IMR-90 (cell line): ENCODE results near the gene FHL2. TPM values are rescaled to one million over a fixed set of nuclear protein-coding genes. Genes with fewer than 3 reads are reported as not detected.

Experiments
- ATAC-seq: fragments of 200-7000 bp; cut with Tn5 transposase; 2 replicates; pipeline ENCODE4 v1.9.1; 2020; ENCODE audit warnings: low read depth, mild to moderate bottlenecking, moderate library complexity
- BruUV-seq: library from RNA; stranded (reverse); fragments of 400-500 nt; replicated peaks from 2 replicates; lab custom pipeline; 2021; lab: Mats Ljungman, UMichigan
- CTCF ChIA-PET: fragments of 300-600 bp; formaldehyde crosslinking; extraction: SDS; loops from one replicate; lab custom pipeline; 2021; ENCODE audit warnings: antibody characterized with exemption; lab: Yijun Ruan, JAX
- POLR2A ChIA-PET: fragments of 300-600 bp; sonication (Branson Sonifier 250); formaldehyde crosslinking; loops from one replicate; lab custom pipeline; 2022; ENCODE audit warnings: antibody characterized with exemption; ENCODE audit not compliant: unreplicated experiment; lab: Charles Lee
- DNase-seq: peaks from one replicate; pipeline ENCODE4 v3.0.0; 2013
- H2AFZ ChIP-seq: replicated peaks from 2 replicates; pipeline ENCODE3; 2013; ENCODE audit warnings: low read length, mild to moderate bottlenecking; ENCODE audit not compliant: poor library complexity
- H2AK5ac ChIP-seq: 2 replicates; pipeline ENCODE4 v1.6.1; 2013; ENCODE audit warnings: low read depth, low read length, inconsistent platforms
- H2AK9ac ChIP-seq: replicated peaks from 2 replicates; pipeline ENCODE3; 2013; ENCODE audit warnings: mild to moderate bottlenecking, low read depth, low read length, moderate library complexity; ENCODE audit not compliant: poor library complexity
- H2BK120ac ChIP-seq: 2 replicates; pipeline ENCODE4 v1.6.1; 2013; ENCODE audit warnings: low read depth, low read length, inconsistent platforms
- H2BK15ac ChIP-seq: 3 replicates; pipeline ENCODE4 v1.6.1; 2013; ENCODE audit warnings: low read depth, low read length, inconsistent platforms
- H2BK20ac ChIP-seq: 2 replicates; pipeline ENCODE4 v1.6.1; 2013; ENCODE audit warnings: low read depth, mild to moderate bottlenecking, inconsistent platforms, low read length, moderate library complexity
- H2BK5ac ChIP-seq: 2 replicates; pipeline ENCODE4 v1.6.1; 2013; ENCODE audit warnings: mild to moderate bottlenecking, low read depth, low read length, inconsistent platforms; ENCODE audit not compliant: poor library complexity, severe bottlenecking
- H3K14ac ChIP-seq: replicated peaks from 2 replicates; pipeline ENCODE4 v1.6.1; 2013; ENCODE audit warnings: low read depth, low read length, inconsistent platforms
- H3K18ac ChIP-seq: 2 replicates; pipeline ENCODE4 v1.6.1; 2013; ENCODE audit warnings: low read depth, low read length, control low read depth
- H3K23ac ChIP-seq: 2 replicates; pipeline ENCODE4 v1.6.1; 2013; ENCODE audit warnings: low read depth, low read length, inconsistent platforms
- H3K27ac ChIP-seq: 2 replicates; pipeline ENCODE4 v1.5.1; 2013; ENCODE audit warnings: mild to moderate bottlenecking, control low read depth, low read length; ENCODE audit not compliant: insufficient read depth
- H3K27me3 ChIP-seq: 2 replicates; pipeline ENCODE4 v1.6.1; 2013; ENCODE audit warnings: low read length; ENCODE audit not compliant: control insufficient read depth, insufficient read depth
- H3K36me3 ChIP-seq: 2 replicates; pipeline ENCODE4 v1.6.1; 2013; ENCODE audit warnings: low read length, mixed read lengths; ENCODE audit not compliant: control insufficient read depth, insufficient read depth
- H3K4ac ChIP-seq: 2 replicates; pipeline ENCODE4 v1.6.1; 2013; ENCODE audit warnings: low read depth, low read length, inconsistent platforms
- H3K4me1 ChIP-seq: 2 replicates; pipeline ENCODE4 v1.6.1; 2013; ENCODE audit warnings: low read length, mixed read lengths; ENCODE audit not compliant: control insufficient read depth, insufficient read depth
- H3K4me2 ChIP-seq: 2 replicates; pipeline ENCODE4 v1.6.1; 2013; ENCODE audit warnings: low read depth, mild to moderate bottlenecking, control low read depth, low read length, moderate library complexity
- H3K4me3 ChIP-seq: 2 replicates; pipeline ENCODE4 v1.5.1; 2013; ENCODE audit warnings: low read depth, mild to moderate bottlenecking, control low read depth, low read length, moderate library complexity; ENCODE audit not compliant: insufficient read depth
- H3K56ac ChIP-seq: 2 replicates; pipeline ENCODE4 v1.6.1; 2013; ENCODE audit warnings: low read length, inconsistent platforms; ENCODE audit not compliant: insufficient read depth; ENCODE audit errors: extremely low read depth
- H3K79me1 ChIP-seq, 2 experiments: 2 replicates each; pipeline ENCODE4 v1.6.1; 2013; ENCODE audit warnings: low read length in 2 of 2, inconsistent platforms in 1 of 2, low read depth in 1 of 2
- H3K9ac ChIP-seq: 2 replicates; pipeline ENCODE4 v1.6.1; 2013; ENCODE audit warnings: low read depth, low read length, control low read depth
- H3K9me1 ChIP-seq: 2 replicates; pipeline ENCODE4 v1.6.1; 2013; ENCODE audit warnings: low read length, inconsistent platforms; ENCODE audit not compliant: insufficient read depth
- H3K9me3 ChIP-seq: 2 replicates; pipeline ENCODE4 v1.6.1; 2013; ENCODE audit warnings: low read length; ENCODE audit not compliant: control insufficient read depth, insufficient read depth
- H4K20me1 ChIP-seq: 2 replicates; pipeline ENCODE4 v1.6.1; 2013; ENCODE audit warnings: low read length, inconsistent platforms; ENCODE audit not compliant: insufficient read depth
- H4K5ac ChIP-seq: 2 replicates; pipeline ENCODE4 v1.6.1; 2013; ENCODE audit warnings: mild to moderate bottlenecking, low read depth, low read length, control low read depth
- H4K8ac ChIP-seq, 2 experiments: 2 replicates each; pipeline ENCODE4 v1.6.1; 2013; ENCODE audit warnings: low read depth in 2 of 2, low read length in 2 of 2, control low read depth in 1 of 2, inconsistent platforms in 1 of 2
- H4K91ac ChIP-seq: 2 replicates; pipeline ENCODE4 v1.6.1; 2013; ENCODE audit warnings: low read depth, low read length, inconsistent platforms; ENCODE audit not compliant: insufficient read depth
- BHLHE40 ChIP-seq: fragments of 150-350 bp; IDR thresholded peaks from 2 replicates; pipeline ENCODE4 v1.6.1; 2016; ENCODE audit warnings: mild to moderate bottlenecking, low read depth, low read length
- CEBPB ChIP-seq: IDR thresholded peaks from 2 replicates; pipeline ENCODE4 v1.6.1; 2012; ENCODE audit warnings: low read depth, low read length, improper control_type of control experiment
- CHD1 ChIP-seq: IDR thresholded peaks from 2 replicates; pipeline ENCODE4 v1.6.1; 2012; ENCODE audit warnings: low read depth, low read length, improper control_type of control experiment
- CTCF ChIP-seq: conservative IDR thresholded peaks from 2 replicates; pipeline ENCODE4 v1.5.1; 2012; ENCODE audit warnings: mild to moderate bottlenecking, low read depth, low read length, improper control_type of control experiment
- MAFK ChIP-seq: IDR thresholded peaks from 2 replicates; pipeline ENCODE4 v1.6.1; 2012; ENCODE audit warnings: low read depth, low read length, improper control_type of control experiment
- MAZ ChIP-seq: IDR thresholded peaks from 2 replicates; pipeline ENCODE4 v1.6.1; 2012; ENCODE audit warnings: low read depth, mild to moderate bottlenecking, low read length, improper control_type of control experiment, moderate library complexity, borderline replicate concordance
- MXI1 ChIP-seq: IDR thresholded peaks from 2 replicates; pipeline ENCODE4 v1.6.1; 2012; ENCODE audit warnings: low read depth, mild to moderate bottlenecking, low read length, moderate library complexity, borderline replicate concordance
- NFE2L2 ChIP-seq: fragments of 150-350 bp; IDR thresholded peaks from 2 replicates; pipeline ENCODE4 v1.6.1; 2016; ENCODE audit warnings: low read depth, mild to moderate bottlenecking, low read length
- POLR2A ChIP-seq: IDR thresholded peaks from 2 replicates; pipeline ENCODE4 v1.6.1; 2012; ENCODE audit warnings: mild to moderate bottlenecking, low read depth, low read length
- RAD21 ChIP-seq: IDR thresholded peaks from 2 replicates; pipeline ENCODE4 v1.6.1; 2012; ENCODE audit warnings: low read length, improper control_type of control experiment
- RCOR1 ChIP-seq: IDR thresholded peaks from 2 replicates; pipeline ENCODE4 v1.6.1; 2012; ENCODE audit warnings: mild to moderate bottlenecking, low read length, improper control_type of control experiment; ENCODE audit not compliant: insufficient replicate concordance
- RFX5 ChIP-seq: IDR thresholded peaks from 2 replicates; pipeline ENCODE4 v1.8.0; 2012; ENCODE audit warnings: low read depth, mild to moderate bottlenecking, low read length, moderate library complexity
- SMC3 ChIP-seq: fragments of 150-350 bp; IDR thresholded peaks from 2 replicates; pipeline ENCODE4 v1.6.1; 2016; ENCODE audit warnings: low read depth, mild to moderate bottlenecking, antibody characterized with exemption, low read length, moderate library complexity
- USF2 ChIP-seq: fragments of 150-350 bp; IDR thresholded peaks from 2 replicates; pipeline ENCODE4 v1.6.1; 2017; ENCODE audit warnings: mild to moderate bottlenecking, antibody characterized with exemption, low read length, low read depth
- WGBS, 2 experiments: methylation state at CpG; one replicate each; pipeline versions ENCODE4 v1.1.5 to v1.1.7; 2013; ENCODE audit warnings: missing lambda C conversion rate in 2 of 2; ENCODE audit not compliant: insufficient read length in 1 of 2; ENCODE audit errors: extremely low coverage in 2 of 2; 5-methylcytosine and 5-hydroxymethylcytosine counted together
- dilution Hi-C: fragments of 300-500 bp; cut with HindIII; formaldehyde crosslinking; loops from one replicate; pipeline ENCODE4 v1.14.3; 2018; ENCODE audit warnings: low sequenced_read_pairs; ENCODE audit not compliant: unreplicated experiment
- in situ Hi-C: fragments of 300-500 bp; cut with MboI; formaldehyde crosslinking; loops from 3 replicates; pipeline ENCODE4 v1.14.3; 2019; ENCODE audit warnings: low sequenced_read_pairs, inconsistent platforms, mixed read lengths
- intact Hi-C: fragments of 100-400 bp; cut with micrococcal nuclease; formaldehyde crosslinking; loops from 2 replicates; pipeline ENCODE4 v1.10.0; 2022
- polyA plus RNA-seq, 3 experiments: library from polyadenylated mRNA; depleted of rRNA; stranded (reverse); fragments of >200 nt; gene quantifications; 2 replicates each; pipeline ENCODE4 v1.2.3, GENCODE V29; 2012; ENCODE audit warnings: low replicate concordance in 1 of 3
- total RNA-seq: library from RNA; depleted of rRNA; stranded (reverse); fragments of >200 nt; gene quantifications from 2 replicates; pipeline ENCODE4 v1.2.3, GENCODE V29; 2012

FHL2 gene
- total and polyA plus RNA-seq, 2 of the 4 experiments (the other 2 are of a cell fraction): 464 to 550 TPM

- TF ChIP-seq SMC3 (no peak), RFX5 (no peak), NFE2L2 (no peak), USF2 (no peak), BHLHE40 (no peak), MAZ (no peak), RCOR1 (no peak), CEBPB (no peak), MAFK (no peak), MXI1 (no peak), RAD21 (no peak), CHD1 (no peak), CTCF (no peak), POLR2A (no peak)
- POLR2A ChIA-PET: no interaction called here
- DNase-seq (no peak), ATAC-seq (no peak)
- H3K9me3 ChIP-seq: no peaks in the 10 kb centered on the region
- no CpG with 5 or more reads among the region's 4 CpGs for WGBS, 2 experiments
- H4K20me1 ChIP-seq: peaks cover 20% of the 10 kb centered on the region; the same call in 1 of the 2 replicates
- H3K23ac ChIP-seq: no peak overlapping the region
- CTCF ChIA-PET: no interaction called here
- BruUV-seq: no TSS peak
- intact Hi-C loops: no loop called here
- H3K56ac ChIP-seq: no peak overlapping the region
- no peak overlapping the region for H2BK5ac ChIP-seq
- H4K5ac ChIP-seq: no peak overlapping the region
- no peak overlapping the region for H3K4me3 ChIP-seq
- H3K4me1 ChIP-seq: peaks cover 22% of the 10 kb centered on the region
- H4K8ac ChIP-seq: 0 out of 4 replicates have a peak overlapping the region, but pooled peaks of 1 of the 2 experiments have one; percentile 32
- H3K4ac ChIP-seq: no peak overlapping the region
- H2BK120ac ChIP-seq: no peak overlapping the region
- H3K27me3 ChIP-seq: no peaks in the 10 kb centered on the region
- no peak overlapping the region for H2BK20ac ChIP-seq
- no peak overlapping the region for H3K4me2 ChIP-seq
- dilution Hi-C loops: no loop called here
- no peak overlapping the region for H3K14ac ChIP-seq
- no peaks in the 10 kb centered on the region for H3K36me3 ChIP-seq
- H4K91ac ChIP-seq: no peak overlapping the region
- no peak overlapping the region for H2AK5ac ChIP-seq
- no peak overlapping the region for H3K27ac ChIP-seq
- peaks cover 45 to 76% of the 10 kb centered on the region in 2 experiments for H3K79me1 ChIP-seq
- H2AK9ac ChIP-seq: no peak overlapping the region
- no peak overlapping the region for H2AFZ ChIP-seq
- no peak overlapping the region for H3K9ac ChIP-seq
- peaks cover 27% of the 10 kb centered on the region for H3K9me1 ChIP-seq
- no peak overlapping the region for H3K18ac ChIP-seq
- in situ Hi-C loops: no loop called here
- H2BK15ac ChIP-seq: no peak overlapping the region
These were observed 74.8 kb downstream of the FHL2 start for GRCh38 chr2:105324101-105324500.
